ENCODE data around the gene SOX4.
"Not testable (repeated sequence)": the region's sequence is repeated elsewhere in the genome, so short reads cannot be mapped to it uniquely, and the experiment has no call there.

Gene SOX4

DNA sequence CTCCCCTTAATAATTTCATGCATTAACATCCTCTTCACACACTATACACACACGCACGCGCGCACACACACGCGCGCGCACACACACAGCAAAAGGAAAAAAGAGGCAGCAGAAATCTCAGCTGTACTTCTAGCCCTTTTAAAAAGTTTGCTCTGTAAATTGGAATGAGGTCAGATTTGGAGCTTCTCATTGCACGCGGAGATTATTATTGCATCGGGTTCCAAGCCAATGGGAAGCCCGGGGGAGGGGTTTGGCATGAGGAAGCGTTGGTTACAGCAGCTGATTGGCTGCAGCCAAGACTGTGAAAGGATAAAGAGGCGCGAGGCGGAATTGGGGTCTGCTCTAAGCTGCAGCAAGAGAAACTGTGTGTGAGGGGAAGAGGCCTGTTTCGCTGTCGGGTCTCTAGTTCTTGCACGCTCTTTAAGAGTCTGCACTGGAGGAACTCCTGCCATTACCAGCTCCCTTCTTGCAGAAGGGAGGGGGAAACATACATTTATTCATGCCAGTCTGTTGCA, at the start of gene SOX4:
SOX4 (plus strand) TSS at position 340 of the 515 bp plus-strand sequence. CDS start 784 bp downstream, outside the sequence.
- peak; percentile 39 for DNase-seq (ENCODE audit: low read depth)

DNA sequence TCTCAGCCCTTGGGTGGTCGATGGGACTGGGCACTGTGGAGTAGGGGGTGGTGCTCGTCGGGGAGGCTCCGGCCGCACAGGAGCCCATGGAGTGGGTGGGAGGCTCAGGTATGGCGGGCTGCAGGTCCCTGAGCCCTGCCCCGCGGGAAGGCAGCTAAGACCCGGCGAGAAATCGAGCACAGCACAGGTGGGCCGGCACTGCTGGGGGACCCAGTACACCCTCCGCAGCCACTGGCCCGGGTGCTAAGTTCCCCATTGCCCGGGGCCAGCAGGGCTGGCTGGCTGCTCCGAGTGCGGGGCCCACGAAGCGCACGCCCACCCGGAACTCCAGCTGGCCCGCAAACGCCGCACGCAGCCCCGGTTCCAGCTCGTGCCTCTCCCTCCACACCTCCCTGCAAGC, 41.3 kb upstream of the SOX4 start:
- not testable (repeated sequence) for DNase-seq (ENCODE audit: low read depth)

DNA sequence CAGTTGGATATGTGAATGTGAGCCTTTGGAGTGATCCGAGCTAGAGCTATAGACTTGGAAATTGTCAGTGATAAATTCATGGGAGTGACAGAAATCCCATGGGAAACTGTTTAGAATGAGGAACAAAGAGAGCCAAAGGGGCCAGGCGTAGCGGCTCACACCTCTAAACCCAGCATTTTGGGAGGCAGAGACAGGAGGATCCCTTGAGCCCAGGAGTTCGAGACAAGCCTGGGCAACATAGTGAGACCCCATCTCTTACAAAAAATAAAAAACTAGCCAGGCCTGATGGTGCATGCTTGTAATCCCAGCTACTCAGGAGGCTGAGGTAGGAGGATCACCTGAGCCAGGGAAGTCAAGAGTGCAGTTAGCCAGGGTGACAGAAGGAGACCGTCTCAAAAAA, 39.3 kb upstream of the SOX4 start:
- DNase-seq (ENCODE audit: low read depth) = no peak

DNA sequence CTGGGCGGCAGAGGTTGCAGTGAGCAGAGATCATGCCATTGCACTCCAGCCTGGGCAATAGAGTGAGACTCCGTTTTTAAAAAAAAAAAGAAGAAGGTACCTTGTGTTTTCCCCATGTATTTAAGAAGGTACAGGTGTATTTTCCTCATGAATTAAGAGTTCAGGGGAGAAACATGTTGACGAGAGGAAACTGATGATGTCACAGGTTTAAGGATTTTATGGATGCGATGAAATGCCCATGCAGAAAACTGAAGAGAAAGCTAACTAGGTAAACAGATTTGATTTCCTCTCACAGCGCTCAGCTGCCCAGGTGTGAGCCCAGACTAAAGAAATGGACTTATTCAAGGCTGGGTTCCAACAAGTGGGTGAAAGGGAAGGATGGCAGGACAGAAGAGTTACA, 38.4 kb upstream of the SOX4 start:
- DNase-seq (ENCODE audit: low read depth) = no peak

DNA sequence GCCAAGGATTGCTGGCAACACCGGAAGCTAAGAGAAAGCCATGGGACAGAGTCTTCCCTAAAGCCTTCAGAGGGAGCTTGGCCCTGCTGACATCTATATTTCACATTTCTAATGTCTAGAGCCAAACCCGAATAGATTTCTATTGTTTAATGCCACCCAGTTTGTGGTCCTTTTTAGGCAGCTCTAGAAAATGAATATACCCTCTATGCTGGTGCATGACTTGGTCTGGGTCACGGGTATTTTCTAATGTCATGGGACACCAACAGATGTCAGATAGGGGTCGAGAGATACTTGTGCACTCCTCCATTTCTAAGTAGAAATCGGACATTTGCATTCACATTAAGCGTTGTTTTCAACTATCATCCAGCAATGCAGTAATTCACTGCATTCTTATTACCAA, 37.0 kb upstream of the SOX4 start:
- no peak for DNase-seq (ENCODE audit: low read depth)

DNA sequence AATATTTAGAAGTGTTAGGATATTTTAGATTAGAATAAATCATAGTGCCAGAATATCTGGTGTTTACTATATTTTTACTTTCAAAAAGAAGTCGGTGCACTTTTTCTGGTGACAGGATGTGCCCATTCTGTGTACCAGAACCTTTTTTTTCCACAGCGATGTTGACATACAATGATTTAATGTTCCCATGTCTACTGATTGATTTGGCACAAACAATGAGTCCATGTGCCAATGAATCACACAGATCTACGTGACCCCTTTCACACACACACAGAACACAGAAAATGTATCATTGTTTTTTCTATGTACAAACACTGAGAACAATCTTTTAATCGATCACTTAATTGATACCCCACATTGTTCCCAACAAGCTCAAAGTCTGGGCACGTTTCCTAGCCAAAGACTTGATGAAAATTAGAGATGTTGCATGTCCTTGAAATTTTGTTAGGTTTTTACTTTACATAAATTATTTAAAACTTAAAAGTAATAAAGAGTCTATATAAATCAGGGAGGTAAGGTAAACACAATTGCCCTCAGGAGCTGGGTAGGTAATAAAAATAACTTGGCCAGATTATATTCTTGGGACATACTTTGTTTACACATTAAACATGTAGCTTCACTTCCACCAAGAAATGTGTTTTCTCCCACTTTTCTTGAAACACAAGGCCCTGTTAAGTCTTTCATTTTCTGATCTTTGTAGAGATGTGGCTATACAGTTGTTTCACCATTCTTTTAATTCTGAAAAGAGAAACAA, 36.4 kb upstream of the SOX4 start:
- DNase-seq (ENCODE audit: low read depth) = no peak

DNA sequence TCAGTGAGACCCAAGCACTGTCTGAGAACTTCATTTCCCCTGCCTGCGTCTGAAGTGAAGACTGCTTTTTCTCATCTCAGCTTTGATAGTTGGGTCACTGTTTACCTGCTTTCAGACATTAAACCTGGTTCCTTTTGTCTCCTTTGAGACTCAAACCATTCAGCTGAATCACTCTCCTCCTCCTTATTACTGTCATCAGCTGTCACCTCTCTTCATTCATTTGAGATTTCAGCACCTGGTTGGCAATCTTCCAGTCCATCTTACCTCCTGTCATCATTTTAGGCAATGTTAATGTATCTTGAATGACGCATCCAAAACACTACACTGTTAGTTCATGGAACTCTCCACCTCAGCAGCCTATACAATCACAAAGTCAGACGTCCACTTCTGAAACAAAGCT, 34.3 kb upstream of the SOX4 start:
- no peak for DNase-seq (ENCODE audit: low read depth)

DNA sequence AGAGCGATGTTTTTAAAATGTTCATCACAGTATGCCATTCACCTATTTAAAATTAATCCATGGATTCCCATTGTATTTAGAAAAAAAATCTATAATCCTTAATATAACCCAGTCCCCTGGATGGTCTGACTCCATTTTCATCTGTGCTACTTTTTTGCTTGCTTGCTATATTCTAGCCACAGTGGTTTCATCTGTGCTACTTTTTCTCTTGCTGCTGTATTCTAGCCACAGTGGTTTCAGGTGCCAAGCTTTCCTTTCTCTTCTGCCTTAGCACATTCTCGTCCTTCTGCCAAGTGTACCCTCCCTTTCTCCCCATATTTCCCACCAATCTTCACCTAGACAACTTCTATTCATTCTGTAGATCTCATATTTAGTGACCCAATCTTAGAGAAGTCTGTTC, 33.3 kb upstream of the SOX4 start:
- DNase-seq (ENCODE audit: low read depth) = no peak

DNA sequence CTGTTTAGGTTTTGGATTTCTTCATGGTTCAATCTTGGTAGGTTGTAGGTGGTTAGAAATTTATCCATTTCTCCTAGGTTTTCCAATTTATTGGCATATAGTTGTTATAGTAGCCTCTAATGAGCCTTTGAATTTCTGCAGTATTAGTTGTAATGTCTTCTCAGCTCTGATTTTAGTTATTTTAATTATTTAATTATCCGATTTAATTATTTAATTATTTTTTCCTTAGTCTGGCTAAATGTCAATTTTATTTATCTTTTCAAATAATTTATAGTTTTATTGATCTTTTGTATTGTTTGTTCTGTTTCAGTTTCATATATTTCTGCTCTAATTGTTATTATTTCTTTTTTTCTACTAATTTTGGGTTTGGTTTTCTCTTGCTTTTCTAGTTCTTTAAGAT, 28.1 kb upstream of the SOX4 start:
- no peak for DNase-seq (ENCODE audit: low read depth)

DNA sequence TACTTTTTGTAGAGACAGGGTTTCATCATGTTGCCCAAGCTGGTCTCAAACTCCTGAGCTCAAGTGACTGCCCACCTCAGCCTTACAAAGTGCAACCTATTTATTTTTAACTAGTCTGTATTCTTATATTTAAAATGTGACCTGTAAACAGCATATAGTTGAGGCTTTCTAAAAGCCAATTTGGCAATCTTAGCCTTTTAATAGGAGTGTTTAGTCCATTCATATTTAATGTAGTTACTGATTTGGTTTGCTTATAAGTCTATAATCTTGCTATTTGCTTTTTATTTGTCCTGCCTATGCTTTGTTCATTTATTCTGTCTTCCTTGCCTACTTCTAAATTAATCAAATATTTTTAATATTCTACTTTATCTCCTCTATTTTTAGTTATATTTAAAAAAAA, 15.0 kb upstream of the SOX4 start:
- no peak for DNase-seq (ENCODE audit: low read depth)

DNA sequence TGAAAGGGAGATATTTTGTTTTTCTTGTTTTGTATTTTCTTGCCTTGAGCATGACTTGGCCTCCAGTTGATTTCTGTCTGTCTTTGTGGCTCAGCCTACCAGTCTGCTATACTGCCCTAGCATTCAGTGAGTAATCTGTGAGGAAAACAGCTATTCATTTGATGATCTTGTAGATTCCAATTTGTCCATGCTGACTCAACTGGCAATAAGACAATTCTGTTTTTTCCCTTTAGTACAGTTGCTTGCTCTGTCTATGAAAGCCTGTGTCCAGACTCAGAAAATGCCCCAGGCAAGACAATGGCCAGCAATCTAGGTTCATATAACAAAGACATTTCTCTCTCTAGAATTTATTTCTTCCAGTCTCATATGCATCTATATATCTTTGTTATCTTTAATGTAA, 10.9 kb upstream of the SOX4 start:
- no peak for DNase-seq (ENCODE audit: low read depth)

DNA sequence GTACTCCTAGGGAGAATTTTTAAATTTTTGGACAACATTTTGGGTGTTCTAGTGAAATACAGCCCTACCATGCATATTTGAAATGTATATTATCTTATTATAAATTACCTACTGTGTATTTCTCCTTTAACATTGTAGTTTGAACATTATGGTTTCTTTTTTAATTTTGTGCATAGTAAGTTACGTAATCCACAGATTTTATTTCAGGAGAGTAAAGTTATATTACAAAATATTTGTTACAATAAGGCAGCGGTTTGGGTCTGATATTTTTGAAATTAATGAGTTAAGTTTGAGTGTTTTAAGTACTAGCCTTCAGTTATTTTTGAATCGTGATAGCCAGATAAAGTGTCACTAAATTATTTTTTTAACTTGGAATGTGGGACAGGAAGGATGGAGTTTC, 7.3 kb upstream of the SOX4 start:
- no peak for DNase-seq (ENCODE audit: low read depth)

DNA sequence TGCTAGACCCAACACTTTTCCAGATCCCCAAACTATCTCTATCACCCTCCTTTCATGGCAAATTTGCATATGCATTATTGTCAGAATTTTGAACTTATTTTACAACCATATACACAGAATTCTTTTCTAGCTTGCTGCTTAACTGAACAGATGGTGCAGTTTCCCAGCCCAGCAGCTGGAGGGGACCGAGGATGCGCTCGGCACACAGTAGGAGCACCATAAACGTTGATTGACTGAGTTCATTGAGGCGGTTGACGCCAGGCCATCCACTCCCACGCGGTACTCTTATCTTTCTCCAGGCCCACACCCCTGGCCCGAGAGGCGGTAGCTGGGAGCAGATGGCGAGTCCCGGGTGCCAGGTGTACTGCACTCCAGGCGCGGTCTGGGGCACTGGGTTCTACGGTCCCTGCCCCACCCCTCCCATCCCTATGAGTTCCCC, 6.8 kb upstream of the SOX4 start:
- DNase-seq (ENCODE audit: low read depth) = no peak

DNA sequence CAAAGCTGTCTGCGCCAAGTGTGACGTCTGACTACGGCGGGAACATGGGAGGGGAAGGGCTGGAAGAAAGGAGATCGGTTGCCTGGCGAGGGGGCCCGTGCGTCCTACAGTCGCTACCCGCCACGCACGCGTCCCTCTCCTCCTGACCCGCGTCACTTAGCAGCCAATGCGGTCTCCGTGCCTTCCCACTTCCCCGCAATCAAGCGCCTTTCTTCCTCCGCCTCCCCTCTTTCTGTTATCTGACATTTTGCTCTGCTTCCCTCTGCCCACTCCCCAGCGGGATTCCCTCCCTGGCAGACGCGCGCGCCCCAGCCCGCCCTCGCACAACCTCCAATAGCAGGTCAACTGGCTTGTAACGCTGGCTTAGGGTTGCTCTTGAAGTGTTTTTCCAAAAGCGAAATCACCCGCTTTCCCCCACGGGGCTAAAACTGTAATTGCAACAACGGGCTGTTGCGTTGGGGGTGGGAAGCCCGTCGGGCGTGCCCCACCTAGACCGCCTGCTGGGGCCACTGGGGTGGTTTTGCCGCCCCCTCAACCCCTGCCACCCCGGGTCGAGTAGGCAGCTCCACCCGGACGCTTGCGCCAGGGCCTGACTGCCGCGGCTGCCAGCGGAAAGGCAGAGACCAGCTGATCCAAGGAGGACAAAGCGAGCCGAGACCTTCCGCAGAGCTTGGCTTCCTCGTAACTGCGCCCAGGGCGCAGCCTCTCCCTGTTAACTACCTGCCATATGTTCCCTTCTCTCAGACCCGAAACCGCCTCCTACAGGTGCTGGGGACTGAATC, 6.2 kb upstream of the SOX4 start:
- peak; percentile 6 for DNase-seq (ENCODE audit: low read depth)

DNA sequence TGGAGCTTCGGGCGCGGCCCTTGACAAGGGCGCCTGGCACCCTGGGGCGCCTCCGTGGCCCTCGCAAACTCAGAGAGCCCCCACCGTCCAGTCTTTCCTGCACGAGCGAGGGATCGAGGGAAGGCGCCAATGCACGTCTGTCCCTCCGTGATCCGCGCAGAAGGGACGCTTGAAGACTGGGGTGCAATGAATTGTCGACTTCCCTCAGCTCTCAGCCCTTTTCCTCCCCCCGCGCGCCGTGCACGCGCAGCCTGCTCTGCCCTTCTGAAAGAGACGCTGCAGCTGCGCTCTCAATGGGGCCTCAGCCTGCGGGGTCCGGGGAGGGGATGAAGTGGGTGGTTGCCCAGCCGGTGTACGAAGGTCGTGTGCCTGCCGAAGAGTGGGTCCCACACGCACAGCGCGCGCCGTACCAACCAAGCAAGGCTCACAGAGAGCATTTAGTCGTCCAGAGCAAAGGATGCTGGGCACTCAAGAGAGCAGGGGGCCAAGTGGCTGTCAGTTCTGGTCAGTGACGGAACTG, 5.5 kb upstream of the SOX4 start:
- peak; percentile 4 for DNase-seq (ENCODE audit: low read depth)

DNA sequence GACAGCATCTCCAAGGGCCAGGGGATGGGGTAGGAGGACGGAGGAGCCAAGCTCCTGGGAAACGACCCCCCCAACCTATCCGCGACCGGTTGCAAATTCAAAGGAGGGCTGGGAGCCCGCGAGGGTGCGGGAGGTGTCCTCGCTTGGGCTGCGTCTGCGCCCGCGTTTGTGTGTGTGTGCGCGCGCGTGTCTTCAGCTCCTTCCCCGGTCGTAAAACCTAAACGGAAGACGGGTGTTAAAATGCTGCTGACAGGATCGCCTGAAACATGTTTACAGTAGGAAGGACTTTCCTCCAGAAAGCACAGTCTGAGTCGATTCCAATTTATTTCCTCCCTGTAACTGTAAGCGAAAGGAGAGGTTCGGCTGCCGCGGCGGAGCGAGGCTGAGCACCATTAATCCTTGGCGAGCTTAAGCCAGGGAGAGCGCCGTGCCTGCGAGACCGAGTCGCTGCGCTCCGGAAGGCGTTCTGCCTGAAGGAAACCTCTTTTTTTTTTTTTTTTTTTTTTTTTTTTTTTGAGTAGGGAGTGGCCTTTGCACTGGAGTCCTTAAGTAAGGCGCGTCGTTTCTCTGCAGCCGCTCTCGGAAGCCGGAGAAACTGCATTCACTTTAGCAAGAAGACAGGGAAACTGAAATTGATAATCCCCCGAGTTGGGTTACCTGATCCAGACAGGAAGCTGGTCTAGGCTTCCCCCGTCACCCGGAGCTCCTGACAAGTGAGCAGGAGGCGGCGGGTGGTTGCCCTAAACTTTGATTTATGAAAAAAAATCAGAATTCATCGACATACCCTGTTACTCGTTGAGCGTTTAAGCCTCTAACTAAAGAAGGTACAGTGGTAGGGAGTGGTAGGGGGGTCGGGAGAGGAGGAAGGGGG, 4.8 kb upstream of the SOX4 start:
- DNase-seq (ENCODE audit: low read depth) = peak; percentile 8

DNA sequence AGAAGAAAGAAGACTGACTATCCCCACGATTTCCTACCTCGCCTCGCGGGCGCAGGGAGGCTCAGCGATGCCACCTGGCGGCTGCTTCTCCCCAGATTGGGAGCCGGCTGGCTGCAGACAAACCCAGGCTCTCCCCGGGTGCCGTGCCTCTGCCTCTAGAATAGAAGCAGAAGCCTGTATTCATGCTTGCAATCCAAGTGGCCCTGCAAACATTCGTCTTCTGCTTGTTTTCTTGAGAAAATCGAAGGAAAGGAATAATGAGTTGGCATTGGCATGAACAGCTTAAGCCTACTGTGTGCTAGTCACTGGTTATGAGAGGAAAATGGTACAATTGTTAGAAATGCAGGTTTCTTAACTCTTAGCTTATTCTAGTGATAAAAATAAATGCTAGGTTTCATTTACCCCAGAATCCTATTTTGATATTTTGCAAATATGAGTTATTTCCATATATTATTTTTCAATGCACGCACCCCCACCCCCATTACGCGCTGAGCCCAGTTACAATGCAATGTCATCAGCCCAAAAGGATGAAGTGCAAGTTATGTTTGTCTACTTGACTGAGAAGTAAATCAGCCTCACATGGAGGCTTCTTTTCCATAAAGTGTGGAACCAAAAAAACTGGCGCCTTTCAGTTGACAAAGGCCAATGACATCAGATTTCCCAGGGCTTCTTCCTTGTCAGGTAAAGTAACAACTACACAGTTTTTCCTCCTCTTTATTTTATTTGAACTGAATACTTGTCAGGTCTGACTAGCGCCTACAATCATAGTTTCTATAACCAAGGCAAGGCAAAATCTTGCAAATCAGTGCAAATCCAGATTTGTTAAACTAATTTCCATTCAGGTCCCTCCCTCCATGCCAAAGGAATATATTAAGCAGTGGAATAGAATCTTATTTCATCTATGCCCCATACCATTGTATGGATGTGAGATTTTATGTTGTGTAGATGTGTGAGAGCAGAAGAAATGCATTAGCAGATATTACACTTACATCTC, 3.9 kb upstream of the SOX4 start:
- peak; percentile 62 for DNase-seq (ENCODE audit: low read depth)

DNA sequence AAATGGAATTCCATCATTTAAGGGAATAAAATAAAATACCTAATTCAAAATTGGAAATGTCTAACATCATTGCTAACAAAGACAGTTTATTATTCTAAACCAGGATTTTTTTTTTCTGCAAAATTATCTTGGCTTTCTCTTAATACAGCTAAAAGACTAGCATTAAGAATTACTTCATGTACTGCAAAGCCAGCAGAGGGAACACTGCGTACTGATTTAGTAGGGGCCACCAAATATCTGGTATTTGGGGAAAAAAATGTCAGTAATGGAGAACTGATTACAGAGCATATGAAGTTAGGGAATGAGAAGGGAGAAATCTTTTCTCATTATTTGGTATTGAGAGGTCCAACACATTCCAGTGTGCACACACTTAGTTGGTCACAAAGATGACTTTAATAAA, 3.2 kb upstream of the SOX4 start:
- DNase-seq (ENCODE audit: low read depth) = no peak

DNA sequence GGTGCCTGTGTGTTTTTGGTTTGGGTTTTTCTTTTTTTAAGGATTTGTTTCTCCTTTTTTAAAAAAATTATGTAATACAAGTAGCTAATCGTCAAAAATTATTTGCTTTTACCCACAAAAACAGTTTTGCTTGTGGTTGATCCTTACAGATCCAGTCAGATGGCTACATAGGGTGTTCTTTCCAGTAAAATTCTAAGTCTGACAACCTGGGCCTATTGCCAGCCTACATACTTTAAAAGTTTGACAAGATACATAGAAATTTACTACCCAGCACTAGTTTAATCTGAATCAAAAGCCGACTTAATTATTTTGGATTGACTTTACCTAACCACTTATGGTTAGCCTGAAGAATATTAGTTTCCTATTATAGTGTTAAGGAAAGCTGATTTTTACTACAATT, 2.1 kb upstream of the SOX4 start:
- no peak for DNase-seq (ENCODE audit: low read depth)

DNA sequence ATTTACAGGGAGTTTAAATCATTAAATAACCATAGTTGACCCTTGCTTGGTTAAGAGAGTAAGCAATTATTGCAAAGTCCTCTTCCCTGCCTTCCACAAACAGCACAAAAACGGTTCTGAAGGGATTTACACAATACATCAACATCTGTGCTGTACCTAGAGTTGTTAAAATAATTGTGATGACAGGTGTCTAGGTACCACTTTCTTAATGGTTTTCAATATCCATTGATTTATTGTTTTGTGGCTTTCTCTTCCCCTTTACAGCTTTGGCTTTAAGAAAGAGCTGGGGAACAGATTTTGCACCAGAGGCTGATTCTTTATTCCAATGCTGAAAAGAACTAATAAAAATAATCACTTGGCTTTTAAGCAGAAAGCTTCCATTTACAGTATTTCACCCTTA, 598 bp upstream of the SOX4 start:
- no peak for DNase-seq (ENCODE audit: low read depth)

DNA sequence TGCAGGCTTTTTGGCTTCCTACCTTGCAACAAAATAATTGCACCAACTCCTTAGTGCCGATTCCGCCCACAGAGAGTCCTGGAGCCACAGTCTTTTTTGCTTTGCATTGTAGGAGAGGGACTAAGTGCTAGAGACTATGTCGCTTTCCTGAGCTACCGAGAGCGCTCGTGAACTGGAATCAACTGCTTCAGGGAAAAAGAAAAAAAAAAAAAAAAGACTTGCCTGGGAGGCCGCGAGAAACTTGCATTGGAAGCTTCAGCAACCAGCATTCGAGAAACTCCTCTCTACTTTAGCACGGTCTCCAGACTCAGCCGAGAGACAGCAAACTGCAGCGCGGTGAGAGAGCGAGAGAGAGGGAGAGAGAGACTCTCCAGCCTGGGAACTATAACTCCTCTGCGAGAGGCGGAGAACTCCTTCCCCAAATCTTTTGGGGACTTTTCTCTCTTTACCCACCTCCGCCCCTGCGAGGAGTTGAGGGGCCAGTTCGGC, 420 bp downstream of the SOX4 start:
- no peak for DNase-seq (ENCODE audit: low read depth)
